HepG2 (cell line): ENCODE results near the gene ATAD3A. TPM values are rescaled to one million over a fixed set of nuclear protein-coding genes. Genes with fewer than 3 reads are reported as not detected.

Experiments used
- ATAC-seq: fragments of 200-7000 bp; cut with Tn5 transposase; 3 replicates; pipeline ENCODE4 v1.9.1; 2020; ENCODE audit warnings: mild to moderate bottlenecking, moderate library complexity
- BruUV-seq: library from RNA; stranded (reverse); fragments of 400-500 nt; replicated peaks from 2 replicates; lab custom pipeline; 2021; lab: Mats Ljungman, UMichigan
- CTCF ChIA-PET: fragments of 300-600 bp; formaldehyde crosslinking; extraction: SDS; loops from one replicate; lab custom pipeline; 2021; ENCODE audit warnings: low total read pairs, inconsistent platforms, low intra/inter-chr PET ratio; lab: Yijun Ruan, JAX
- POLR2A ChIA-PET: fragments of 350-600 bp; sonication (Branson Sonifier 250); formaldehyde crosslinking; loops from one replicate; lab custom pipeline; 2020; ENCODE audit warnings: antibody characterized with exemption, inconsistent platforms; lab: Yijun Ruan, JAX
- DNase-seq: peaks from one replicate; pipeline ENCODE4 v3.0.0-alpha.2; 2015; ENCODE audit warnings: low spot score
- FAIRE-seq: peaks from 3 replicates; lab custom pipeline; 2011; peaks lifted over from hg19 to GRCh38; lab: Jason Lieb, UNC
- H2AFZ ChIP-seq: one replicate; pipeline ENCODE4 v1.6.1; 2011; ENCODE audit warnings: low read length, inconsistent platforms
- H3K27ac ChIP-seq: fragments of 300-600 bp; 3 replicates; pipeline ENCODE4 v1.8.0; 2011; ENCODE audit warnings: mixed run types, mild to moderate bottlenecking, mixed read lengths, low read length, inconsistent platforms; ENCODE audit not compliant: insufficient read depth; ENCODE audit errors: extremely low read length
- H3K27me3 ChIP-seq, 2 experiments: fragments of 200-600 bp in 1 of 2; 2 replicates in 1 of 2; 3 replicates in 1 of 2; pipeline versions ENCODE4 v1.6.0 to v1.8.0; 2011; ENCODE audit warnings: low read length in 2 of 2, mild to moderate bottlenecking in 2 of 2, moderate library complexity in 2 of 2, inconsistent platforms in 1 of 2; ENCODE audit not compliant: insufficient read depth in 2 of 2, control insufficient read depth in 1 of 2
- H3K36me3 ChIP-seq, 2 experiments: fragments of 200-600 bp in 1 of 2; replicated peaks in 1 of 2; 2 replicates in 1 of 2; 3 replicates in 1 of 2; pipeline versions ENCODE4 v1.5.1 to v1.8.0; 2011; ENCODE audit warnings: low read length in 2 of 2, inconsistent platforms in 1 of 2; ENCODE audit not compliant: insufficient read depth in 2 of 2, control insufficient read depth in 1 of 2
- H3K4me1 ChIP-seq: 2 replicates; pipeline ENCODE4 v1.5.1; 2012; ENCODE audit warnings: low read length, inconsistent platforms; ENCODE audit not compliant: insufficient read depth
- H3K4me2 ChIP-seq: 2 replicates; pipeline ENCODE4 v1.6.0; 2011; ENCODE audit warnings: low read depth, low read length, inconsistent platforms
- H3K4me3 ChIP-seq, 3 experiments: fragments of 200-600 bp in 1 of 3; sonication (generic), shearing (Covaris generic) in 1 of 3; replicated peaks in 1 of 3; 2 replicates each; pipeline ENCODE4 v1.5.1; 2011 to 2016; ENCODE audit warnings: low read length in 3 of 3, inconsistent platforms in 2 of 3, low read depth in 2 of 3, mild to moderate bottlenecking in 2 of 3, control low read depth in 1 of 3, mixed read lengths in 1 of 3; ENCODE audit not compliant: insufficient read depth in 1 of 3
- H3K79me2 ChIP-seq: one replicate; pipeline ENCODE4 v1.6.1; 2011; ENCODE audit warnings: low read length, inconsistent platforms; ENCODE audit not compliant: insufficient read depth
- H3K9ac ChIP-seq: 2 replicates; pipeline ENCODE4 v1.6.0; 2011; ENCODE audit warnings: mild to moderate bottlenecking, low read depth, low read length, inconsistent platforms; ENCODE audit not compliant: insufficient read depth
- H3K9me3 ChIP-seq: 2 replicates; pipeline ENCODE4 v1.5.1; 2012; ENCODE audit warnings: mild to moderate bottlenecking, low read length
- H4K20me1 ChIP-seq: 2 replicates; pipeline ENCODE4 v1.6.0; 2011; ENCODE audit warnings: inconsistent platforms, mild to moderate bottlenecking, low read length, moderate library complexity; ENCODE audit not compliant: insufficient read depth
- PCBP1 ChIP-seq: fragments of 200-400 bp; formaldehyde crosslinking; IDR thresholded peaks from 2 replicates; pipeline ENCODE4 v1.6.1; 2017; ENCODE audit warnings: mild to moderate bottlenecking, low read depth, low read length, borderline replicate concordance
- SAP130 ChIP-seq: IDR thresholded peaks from 2 replicates; pipeline ENCODE4 v1.6.1; 2016; ENCODE audit warnings: low read depth
- SP1 ChIP-seq, 2 experiments: fragments of 450-650 bp in 1 of 2; sonication (generic) in 1 of 2; formaldehyde crosslinking in 1 of 2; IDR thresholded peaks; 2 replicates each; pipeline versions ENCODE4 v1.4.0 to v1.6.1; 2016 to 2020; ENCODE audit warnings: missing genetic modification reagents in 1 of 2
- ZBTB10 ChIP-seq: sonication (generic); formaldehyde crosslinking; IDR thresholded peaks from 2 replicates; pipeline ENCODE4 v1.4.0; 2020; ENCODE audit warnings: missing genetic modification reagents, borderline replicate concordance
- ZBTB33 ChIP-seq: sonication (generic); formaldehyde crosslinking; IDR thresholded peaks from 2 replicates; pipeline ENCODE4 v1.4.0; 2020; ENCODE audit warnings: missing genetic modification reagents
- ZNF263 ChIP-seq: sonication (generic); formaldehyde crosslinking; IDR thresholded peaks from 2 replicates; pipeline ENCODE4 v1.4.0; 2020; ENCODE audit warnings: missing genetic modification reagents
- ZNF572 ChIP-seq: sonication (generic); formaldehyde crosslinking; IDR thresholded peaks from 2 replicates; pipeline ENCODE4 v1.5.1; 2020; ENCODE audit warnings: mild to moderate bottlenecking, missing genetic modification reagents
- WGBS: methylation state at CpG from one replicate; pipeline ENCODE4 v1.1.6; 2017; ENCODE audit warnings: low lambda C conversion rate; 5-methylcytosine and 5-hydroxymethylcytosine counted together
- in situ Hi-C: cut with HindIII; loops from 2 replicates; pipeline ENCODE4 v1.10.0; 2017; ENCODE audit warnings: low pct_unique_long_range_greater_than_20kb; ENCODE audit not compliant: extremely low pct_ligation_motif_present
- intact Hi-C: fragments of 100-400 bp; cut with micrococcal nuclease; formaldehyde crosslinking; loops from one replicate; pipeline ENCODE4 v1.10.0; 2022; ENCODE audit not compliant: unreplicated experiment
- polyA plus RNA-seq, 8 experiments: library from polyadenylated mRNA; depleted of rRNA in 3 of 8; stranded (reverse) in 7 of 8; unstranded in 1 of 8; fragments of >200 nt; fragmentation: Illumina TruSeq in 4 of 8; extraction: Trizol in 4 of 8; gene quantifications; 2 replicates each; pipeline versions ENCODE4 v1.2.1 to v1.2.3, GENCODE V29; 2011 to 2016; ENCODE audit warnings: low read depth in 4 of 8, missing spikeins in 1 of 8, mixed read lengths in 1 of 8; ENCODE audit not compliant: insufficient read depth in 1 of 8
- total RNA-seq, 5 experiments: library from RNA; depleted of rRNA; stranded (reverse); fragments of >200 nt; fragmentation: Illumina TruSeq; extraction: Trizol; gene quantifications; 2 replicates each; pipeline ENCODE4 v1.2.3, GENCODE V29; 2016; ENCODE audit warnings: low read depth in 1 of 5

Gene ATAD3A
- total and polyA plus RNA-seq, 2 of the 13 experiments (the other 11 are each of a cell fraction or from before 2014, with no cell fraction given), result 10.6 to 49.0 TPM

GRCh38 chr1:1542766-1543705, 31.1 kb downstream of the ATAD3A start:
- Histone ChIP-seq H3K4me1 (no peaks in the 10 kb centered on the region), H3K27me3 (no peaks in the 10 kb centered on the region), H2AFZ (no peak overlapping the region), H3K4me2 (no peak overlapping the region), H3K4me3 (no peak overlapping the region), H3K36me3 (peaks cover 5 to 14% of the 10 kb centered on the region in 2 experiments; a peak in 4 of 5 replicates), H3K9ac (no peak overlapping the region), H3K9me3 (no peaks in the 10 kb centered on the region), H3K27ac (no peak overlapping the region), H3K79me2 (no peaks in the 10 kb centered on the region), H4K20me1 (no peaks in the 10 kb centered on the region)
- peak; percentile 59 for TF ChIP-seq SAP130
- no peak for TF ChIP-seq SP1 (IDR thresholded peaks at IDR 0.05)
- TF ChIP-seq SP1 (CRISPR knock-in tag; IDR thresholded peaks at IDR 0.05), result 0 out of 2 replicates have a peak, but pooled peaks have one; percentile 21
- peak; percentile 86; the same call in 1 of the 2 replicates for TF ChIP-seq PCBP1
- no peak for TF ChIP-seq ZBTB10 (CRISPR knock-in tag)
- peak; percentile 77 for TF ChIP-seq ZBTB33 (CRISPR knock-in tag)
- TF ChIP-seq ZNF572 (CRISPR knock-in tag), result no peak
- TF ChIP-seq ZNF263 (CRISPR knock-in tag), result no peak
- DNase-seq (no peak), FAIRE-seq (no peak), ATAC-seq (peak; percentile 12)
- CTCF ChIA-PET, result no interaction called here
- in situ Hi-C loops (no loop called here), intact Hi-C loops (no loop called here)
- BruUV-seq, result no TSS peak
- WGBS, result 95% methylated on average over 32 of the region's 45 CpGs
- POLR2A ChIA-PET, result interaction anchor here (0.7 kb wide), 1 partner anchor 23 kb away, joined by 3 read pairs; no protein-coding TSS in a partner anchor
